H9 (cell line): ENCODE measurements around the gene SPTBN1. TPM values are rescaled to one million over a fixed set of nuclear protein-coding genes. Genes with fewer than 3 reads are reported as not detected.

Source experiments
- DNase-seq: peaks from one replicate; pipeline ENCODE4 v3.0.0-alpha.2; 2017
- H2AFZ ChIP-seq: one replicate; pipeline ENCODE4 v1.6.1; 2013; ENCODE audit warnings: mild to moderate bottlenecking, low read length, control low read depth, moderate library complexity
- H2AK5ac ChIP-seq: 2 replicates; pipeline ENCODE4 v1.6.1; 2013; ENCODE audit warnings: low read length, control low read depth, mixed read lengths; ENCODE audit not compliant: insufficient read length
- H2BK120ac ChIP-seq: one replicate; pipeline ENCODE4 v1.6.1; 2013; ENCODE audit warnings: low read depth, mild to moderate bottlenecking, low read length, control low read depth, inconsistent platforms; ENCODE audit not compliant: poor library complexity, severe bottlenecking
- H2BK12ac ChIP-seq: 2 replicates; pipeline ENCODE4 v1.6.1; 2013; ENCODE audit warnings: low read length, control low read depth, mixed read lengths, low read depth; ENCODE audit not compliant: insufficient read length
- H2BK15ac ChIP-seq: 2 replicates; pipeline ENCODE4 v1.6.1; 2013; ENCODE audit warnings: low read depth, low read length, control low read depth
- H2BK20ac ChIP-seq: one replicate; pipeline ENCODE4 v1.6.1; 2013; ENCODE audit warnings: low read depth, mild to moderate bottlenecking, low read length, control low read depth, inconsistent platforms; ENCODE audit not compliant: poor library complexity, severe bottlenecking
- H2BK5ac ChIP-seq: 2 replicates; pipeline ENCODE4 v1.6.1; 2013; ENCODE audit warnings: low read length, control low read depth, mixed read lengths; ENCODE audit not compliant: insufficient read length
- H3K14ac ChIP-seq: 2 replicates; pipeline ENCODE4 v1.6.1; 2013; ENCODE audit warnings: low read length, control low read depth; ENCODE audit not compliant: insufficient read depth
- H3K18ac ChIP-seq: 2 replicates; pipeline ENCODE4 v1.6.1; 2013; ENCODE audit warnings: low read depth, mild to moderate bottlenecking, mixed read lengths, low read length, control low read depth; ENCODE audit not compliant: insufficient read length
- H3K23ac ChIP-seq: 2 replicates; pipeline ENCODE4 v1.6.1; 2013; ENCODE audit warnings: low read length, control low read depth, mixed read lengths, low read depth; ENCODE audit not compliant: insufficient read length
- H3K23me2 ChIP-seq: 2 replicates; pipeline ENCODE4 v1.6.1; 2013; ENCODE audit warnings: low read depth, mild to moderate bottlenecking, mixed read lengths, low read length, control low read depth; ENCODE audit not compliant: insufficient read length, poor library complexity, severe bottlenecking
- H3K27ac ChIP-seq: 2 replicates; pipeline ENCODE4 v1.5.1; 2013; ENCODE audit warnings: low read length, control low read depth, mixed read lengths, low read depth; ENCODE audit not compliant: insufficient read length
- H3K27me3 ChIP-seq: 2 replicates; pipeline ENCODE4 v1.6.1; 2013; ENCODE audit warnings: low read length, control low read depth, inconsistent platforms; ENCODE audit not compliant: insufficient read depth
- H3K4ac ChIP-seq: 2 replicates; pipeline ENCODE4 v1.6.1; 2013; ENCODE audit warnings: low read depth, mild to moderate bottlenecking, control low read depth, inconsistent platforms, low read length, moderate library complexity
- H3K4me1 ChIP-seq: 2 replicates; pipeline ENCODE4 v1.6.1; 2013; ENCODE audit warnings: low read length, control low read depth, inconsistent platforms; ENCODE audit not compliant: insufficient read depth
- H3K4me2 ChIP-seq: 2 replicates; pipeline ENCODE4 v1.6.1; 2013; ENCODE audit warnings: low read length, control low read depth, mixed read lengths; ENCODE audit not compliant: insufficient read length, insufficient read depth
- H3K56ac ChIP-seq: 2 replicates; pipeline ENCODE4 v1.6.1; 2013; ENCODE audit warnings: low read depth, mild to moderate bottlenecking, mixed read lengths, low read length, control low read depth; ENCODE audit not compliant: insufficient read length
- H3K79me1 ChIP-seq: 2 replicates; pipeline ENCODE4 v1.6.1; 2013; ENCODE audit warnings: low read depth, mild to moderate bottlenecking, moderate library complexity, low read length, control low read depth, inconsistent platforms; ENCODE audit not compliant: insufficient read depth, poor library complexity, severe bottlenecking
- H3K79me2 ChIP-seq: 2 replicates; pipeline ENCODE4 v1.6.1; 2013; ENCODE audit warnings: low read length, control low read depth, inconsistent platforms; ENCODE audit not compliant: insufficient read depth
- H3K9ac ChIP-seq: 2 replicates; pipeline ENCODE4 v1.6.1; 2013; ENCODE audit warnings: low read length, control low read depth, mixed read lengths; ENCODE audit not compliant: insufficient read length; ENCODE audit errors: extremely low read depth
- H3K9me3 ChIP-seq: one replicate; pipeline ENCODE4 v1.6.1; 2013; ENCODE audit warnings: low read depth, low read length, inconsistent platforms; ENCODE audit not compliant: control insufficient read depth
- H3T11ph ChIP-seq: one replicate; pipeline ENCODE4 v1.6.1; 2013; ENCODE audit warnings: mild to moderate bottlenecking, low read length, control low read depth, inconsistent platforms
- H4K20me1 ChIP-seq: one replicate; pipeline ENCODE4 v1.6.1; 2013; ENCODE audit not compliant: control insufficient read depth, insufficient read length, insufficient read depth
- H4K5ac ChIP-seq: 2 replicates; pipeline ENCODE4 v1.6.1; 2013; ENCODE audit warnings: low read depth, mild to moderate bottlenecking, mixed read lengths, low read length, control low read depth; ENCODE audit not compliant: insufficient read length
- H4K8ac ChIP-seq: replicated peaks from 2 replicates; pipeline ENCODE4 v1.6.1; 2013; ENCODE audit warnings: low read length, control low read depth, mixed read lengths, low read depth; ENCODE audit not compliant: insufficient read length
- H4K91ac ChIP-seq: 2 replicates; pipeline ENCODE4 v1.6.1; 2013; ENCODE audit warnings: low read depth, mild to moderate bottlenecking, moderate library complexity, mixed read lengths, low read length, control low read depth; ENCODE audit not compliant: insufficient read length
- H3K27ac Mint-ChIP-seq, 3 experiments: 2 replicates in 2 of 3; 3 replicates in 1 of 3; pipeline ENCODE4 v1.8.0; 2020 to 2021; ENCODE audit warnings: mixed read lengths in 3 of 3, mild to moderate bottlenecking in 1 of 3, moderate library complexity in 1 of 3
- H3K27me3 Mint-ChIP-seq: 2 replicates; pipeline ENCODE4 v1.8.0; 2021; ENCODE audit warnings: low read depth, mild to moderate bottlenecking, moderate library complexity, mixed read lengths
- H3K36me3 Mint-ChIP-seq, 3 experiments: 2 replicates in 2 of 3; 3 replicates in 1 of 3; pipeline ENCODE4 v1.8.0; 2020 to 2021; ENCODE audit warnings: low read depth in 3 of 3, mixed read lengths in 3 of 3; ENCODE audit not compliant: insufficient read depth in 1 of 3
- H3K4me1 Mint-ChIP-seq, 2 experiments: 2 replicates each; pipeline ENCODE4 v1.8.0; 2020; ENCODE audit warnings: mixed read lengths in 2 of 2
- H3K4me3 Mint-ChIP-seq, 2 experiments: 2 replicates in 1 of 2; 3 replicates in 1 of 2; pipeline ENCODE4 v1.8.0; 2020 to 2021; ENCODE audit warnings: mild to moderate bottlenecking in 2 of 2, mixed read lengths in 2 of 2, moderate library complexity in 1 of 2
- H3K9me3 Mint-ChIP-seq, 2 experiments: 2 replicates in 1 of 2; 3 replicates in 1 of 2; pipeline ENCODE4 v1.8.0; 2020; ENCODE audit warnings: mild to moderate bottlenecking in 2 of 2, mixed read lengths in 2 of 2, moderate library complexity in 1 of 2
- WGBS: extraction: QIAGEN DNeasy Blood & Tissue Kit; methylation state at CpG from one replicate; pipeline ENCODE4 v1.1.7; 2013; ENCODE audit warnings: missing lambda C conversion rate, low lambda C conversion rate, mixed read lengths; ENCODE audit not compliant: insufficient read length; ENCODE audit errors: extremely low coverage; 5-methylcytosine and 5-hydroxymethylcytosine counted together
- total RNA-seq: library from RNA; stranded (reverse); gene quantifications from 2 replicates; pipeline ENCODE4 v1.2.1, GENCODE V29; 2021
- TF ChIP-seq, protein P1 (sequence below): fragments of 200-600 bp; sonication (generic); conservative IDR thresholded peaks from 3 replicates; pipeline ENCODE4 v1.8.0; 2021; ENCODE audit warnings: antibody characterized with exemption, mild to moderate bottlenecking

SPTBN1 gene
- total RNA-seq, 1 experiment from 2014 or later: 164 TPM

- WGBS: no CpG with 5 or more reads among the region's 1 CpG
- DNase-seq: no peak
- H3K36me3 Mint-ChIP-seq: peaks cover 2 to 11% (median 11%) of the 10 kb centered on the region in 3 experiments; a peak in 4 of 7 replicates
- Histone ChIP-seq H3K4ac (no peak overlapping the region), H3K79me2 (peaks cover 47% of the 10 kb centered on the region; the same call in 1 of the 2 replicates), H2BK120ac (no peak overlapping the region), H2BK20ac (no peak overlapping the region), H3K79me1 (peaks cover 16% of the 10 kb centered on the region), H4K5ac (no peak overlapping the region), H3K23me2 (no peaks in the 10 kb centered on the region), H3K56ac (no peak overlapping the region), H3K18ac (no peak overlapping the region), H4K8ac (no peak overlapping the region), H3T11ph (no peak overlapping the region), H4K91ac (no peak overlapping the region), H3K27me3 (no peaks in the 10 kb centered on the region), H3K23ac (no peak overlapping the region), H2BK15ac (no peak overlapping the region), H2BK5ac (no peak overlapping the region), H3K4me2 (no peak overlapping the region), H3K14ac (no peak overlapping the region), H4K20me1 (peaks cover 4% of the 10 kb centered on the region), H3K4me1 (peaks cover 14% of the 10 kb centered on the region), H2BK12ac (no peak overlapping the region), H2AFZ (no peak overlapping the region), H3K9me3 (no peaks in the 10 kb centered on the region), H3K27ac (no peak overlapping the region), H3K9ac (no peak overlapping the region), H2AK5ac (no peak overlapping the region)
- H3K27ac Mint-ChIP-seq: peak overlapping the region in 1 of 3 experiments; percentile 42; a peak in 2 of 7 replicates
- no peak overlapping the region for H3K4me3 Mint-ChIP-seq
- H3K4me1 Mint-ChIP-seq: peaks cover 62 to 74% of the 10 kb centered on the region in 2 experiments
- H3K9me3 Mint-ChIP-seq: peaks cover 0 to under 1% of the 10 kb centered on the region in 2 experiments; a peak in 2 of 5 replicates
- no peaks in the 10 kb centered on the region for H3K27me3 Mint-ChIP-seq
- TF ChIP-seq, protein P1, sequence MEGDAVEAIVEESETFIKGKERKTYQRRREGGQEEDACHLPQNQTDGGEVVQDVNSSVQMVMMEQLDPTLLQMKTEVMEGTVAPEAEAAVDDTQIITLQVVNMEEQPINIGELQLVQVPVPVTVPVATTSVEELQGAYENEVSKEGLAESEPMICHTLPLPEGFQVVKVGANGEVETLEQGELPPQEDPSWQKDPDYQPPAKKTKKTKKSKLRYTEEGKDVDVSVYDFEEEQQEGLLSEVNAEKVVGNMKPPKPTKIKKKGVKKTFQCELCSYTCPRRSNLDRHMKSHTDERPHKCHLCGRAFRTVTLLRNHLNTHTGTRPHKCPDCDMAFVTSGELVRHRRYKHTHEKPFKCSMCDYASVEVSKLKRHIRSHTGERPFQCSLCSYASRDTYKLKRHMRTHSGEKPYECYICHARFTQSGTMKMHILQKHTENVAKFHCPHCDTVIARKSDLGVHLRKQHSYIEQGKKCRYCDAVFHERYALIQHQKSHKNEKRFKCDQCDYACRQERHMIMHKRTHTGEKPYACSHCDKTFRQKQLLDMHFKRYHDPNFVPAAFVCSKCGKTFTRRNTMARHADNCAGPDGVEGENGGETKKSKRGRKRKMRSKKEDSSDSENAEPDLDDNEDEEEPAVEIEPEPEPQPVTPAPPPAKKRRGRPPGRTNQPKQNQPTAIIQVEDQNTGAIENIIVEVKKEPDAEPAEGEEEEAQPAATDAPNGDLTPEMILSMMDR: no peak
Measured at GRCh38 chr2:54566896-54567295, 110.8 kb downstream of the SPTBN1 start.
